HG03439 (cell line): Measurements from ENCODE around the gene C12orf42.
"Not testable (repeated sequence)": the region's sequence is repeated elsewhere in the genome, so short reads cannot be mapped to it uniquely, and the experiment has no call there.

Experiments
- ATAC-seq: cut with Tn5 transposase; IDR thresholded peaks from one replicate; pipeline ENCODE4 v1.9.1; 2021; ENCODE audit warnings: mild to moderate bottlenecking, moderate library complexity; ENCODE audit not compliant: unreplicated experiment

C12orf42 gene

DNA sequence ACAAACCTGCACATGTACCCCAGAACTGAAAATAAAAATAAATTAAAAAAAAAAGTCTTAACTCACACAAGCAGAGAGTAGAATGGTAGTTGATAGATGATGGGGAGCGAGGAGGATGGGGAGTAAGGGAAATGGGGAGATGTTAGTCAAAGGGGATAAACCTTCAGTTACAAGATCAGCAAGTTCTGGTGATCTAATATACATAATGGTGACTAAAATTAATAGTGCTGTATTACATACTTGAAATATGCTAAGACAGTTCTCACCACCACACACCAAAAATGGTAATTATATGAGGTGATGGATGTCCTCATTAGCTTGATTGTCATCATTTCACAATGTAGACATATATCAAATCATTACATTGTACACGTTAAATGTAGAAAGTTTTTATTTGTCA lies 3.2 kb upstream of the C12orf42 start:
- no peak for ATAC-seq

DNA sequence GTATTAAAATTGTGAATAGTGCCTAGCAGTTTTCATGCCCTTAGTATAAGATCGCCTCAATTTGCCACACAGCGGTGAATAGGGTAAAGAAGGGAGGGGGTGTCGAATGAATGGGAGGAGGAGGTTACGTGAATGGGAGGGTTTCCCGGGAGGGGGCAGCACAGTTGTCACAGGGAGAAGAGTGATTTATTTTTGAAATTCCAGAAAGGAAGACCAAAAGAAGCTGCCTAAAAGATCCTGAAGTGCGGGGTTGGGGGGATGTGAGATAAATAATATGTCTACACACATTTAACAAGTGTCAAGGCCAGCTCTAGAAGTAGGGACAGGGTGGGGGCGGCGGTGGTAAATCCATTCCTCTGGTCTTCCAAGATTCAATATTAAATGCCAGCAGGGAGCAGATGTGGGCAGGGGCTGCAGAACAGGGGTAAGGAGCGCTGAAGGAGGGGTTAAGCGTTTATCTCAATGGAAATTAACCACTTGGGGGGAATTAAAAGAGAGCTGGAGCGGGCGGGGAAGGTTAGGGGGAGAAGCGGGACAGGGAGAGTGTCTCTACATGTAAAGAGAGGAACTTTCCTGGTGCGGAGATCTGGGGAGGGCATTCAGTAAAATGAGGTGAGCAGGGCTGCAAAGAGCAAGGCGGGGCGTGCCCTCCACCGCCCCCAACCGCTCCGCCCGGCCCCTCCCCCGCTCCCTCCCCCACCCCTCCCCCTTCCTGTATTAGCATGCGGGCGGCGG lies 867 bp downstream of the C12orf42 start:
- ATAC-seq = no peak

DNA sequence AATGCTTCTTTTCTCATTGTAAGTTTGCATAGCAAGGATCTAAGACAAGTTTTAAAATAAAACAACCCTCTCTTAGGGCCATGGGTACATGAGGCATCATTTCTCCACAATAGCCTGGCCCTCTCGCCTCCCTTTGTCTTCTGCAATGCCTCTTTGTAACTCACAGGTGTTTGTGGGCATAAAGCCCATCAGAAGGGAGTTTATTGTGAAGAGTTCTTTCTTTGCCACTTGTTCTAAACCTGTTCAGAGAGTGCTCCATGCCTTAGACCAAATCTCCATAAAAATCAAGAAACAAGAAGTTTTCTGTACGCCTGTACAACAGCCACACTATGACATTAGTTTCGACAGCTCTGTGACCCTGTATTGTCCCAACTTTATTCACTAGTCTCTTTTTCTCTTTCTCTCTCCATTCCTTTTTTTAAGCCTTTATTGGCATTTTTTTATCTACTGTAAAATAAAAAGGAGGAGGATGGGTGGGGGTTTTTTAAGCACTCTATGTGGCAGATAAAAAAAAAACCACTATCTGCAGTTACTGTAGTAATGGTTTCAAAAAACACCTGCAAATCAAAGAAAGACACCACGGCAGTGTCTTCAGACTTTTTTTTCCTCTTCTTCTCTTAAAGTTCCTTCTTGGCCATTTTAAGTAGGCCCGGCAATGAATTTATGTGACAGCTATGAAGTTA lies 1.6 kb downstream of the C12orf42 start:
- ATAC-seq = no peak

DNA sequence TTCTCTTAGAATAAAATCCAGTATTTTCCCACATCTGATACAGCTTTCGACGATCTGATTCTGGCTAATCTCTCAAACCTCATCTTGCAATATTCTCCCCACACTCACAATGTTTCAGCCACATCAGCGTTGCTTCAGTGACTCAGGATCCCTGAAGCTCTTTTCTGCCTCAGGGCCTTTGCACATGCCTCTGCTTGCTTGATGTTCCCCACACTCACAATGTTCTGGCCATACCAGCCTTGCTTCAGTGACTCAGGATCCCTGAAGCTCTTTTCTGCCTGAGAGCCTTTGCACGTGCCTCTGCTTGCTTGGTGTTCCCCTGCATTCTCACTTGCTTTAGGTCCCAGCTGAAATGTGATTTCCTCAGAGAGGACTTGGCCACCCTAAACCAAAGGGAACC lies 2.6 kb downstream of the C12orf42 start:
- ATAC-seq = no peak

DNA sequence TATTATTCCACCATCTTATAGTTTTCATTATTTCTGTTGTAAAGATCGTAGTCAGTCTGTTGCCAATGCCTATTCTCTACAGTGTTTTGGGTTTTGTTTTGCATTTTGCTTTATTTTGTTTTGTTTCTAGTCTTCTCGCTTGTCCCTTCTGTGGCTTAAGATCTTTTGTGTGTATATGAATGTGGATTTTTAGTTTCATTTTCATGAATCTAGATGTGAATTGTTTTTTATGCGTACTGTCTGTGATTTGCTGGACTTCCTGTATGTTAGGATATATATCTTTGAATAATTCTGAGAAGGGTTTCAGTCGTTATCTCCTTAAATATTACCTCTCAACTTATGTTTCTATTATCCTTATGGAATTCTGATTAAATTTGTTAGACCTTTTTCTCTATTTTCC lies 13.4 kb downstream of the C12orf42 start:
- no peak for ATAC-seq

DNA sequence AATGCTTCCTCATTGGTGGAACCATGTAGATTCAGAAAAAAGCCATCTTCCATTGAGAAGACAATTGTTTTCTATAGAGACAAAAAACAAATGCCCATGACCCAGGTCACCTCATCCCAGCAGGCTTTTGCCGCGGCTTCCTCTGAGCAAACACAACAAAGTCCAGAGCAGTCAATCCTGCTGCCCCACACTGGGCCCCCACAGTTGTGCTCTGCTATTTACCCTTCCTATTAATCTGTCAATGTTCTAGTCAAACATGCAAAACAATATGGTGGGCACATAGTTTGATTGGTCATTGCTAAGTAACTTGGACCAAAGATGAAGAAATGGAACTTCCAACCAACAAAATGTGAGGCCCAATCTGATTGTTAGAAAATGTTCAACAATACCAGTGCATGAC lies 20.7 kb downstream of the C12orf42 start:
- no peak for ATAC-seq

DNA sequence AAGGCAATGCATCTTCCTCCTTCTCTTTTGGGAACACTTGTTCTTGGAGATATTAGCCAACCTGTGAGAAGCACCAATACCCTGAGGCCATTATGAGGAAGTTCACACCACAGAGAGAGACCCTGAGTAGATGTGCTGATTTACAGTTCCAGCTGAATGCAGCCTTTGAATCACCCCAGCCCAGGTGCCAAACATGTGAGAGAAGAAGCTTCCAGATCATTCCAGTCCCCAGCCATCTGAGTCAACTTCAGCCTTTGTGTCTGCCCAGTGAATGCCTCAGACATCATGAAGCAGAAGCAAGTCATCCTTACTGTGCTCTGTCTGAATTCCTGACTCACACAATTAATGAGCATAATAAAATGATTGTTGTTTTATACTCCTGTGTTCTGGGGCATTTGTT lies 25.1 kb downstream of the C12orf42 start:
- ATAC-seq = no peak

DNA sequence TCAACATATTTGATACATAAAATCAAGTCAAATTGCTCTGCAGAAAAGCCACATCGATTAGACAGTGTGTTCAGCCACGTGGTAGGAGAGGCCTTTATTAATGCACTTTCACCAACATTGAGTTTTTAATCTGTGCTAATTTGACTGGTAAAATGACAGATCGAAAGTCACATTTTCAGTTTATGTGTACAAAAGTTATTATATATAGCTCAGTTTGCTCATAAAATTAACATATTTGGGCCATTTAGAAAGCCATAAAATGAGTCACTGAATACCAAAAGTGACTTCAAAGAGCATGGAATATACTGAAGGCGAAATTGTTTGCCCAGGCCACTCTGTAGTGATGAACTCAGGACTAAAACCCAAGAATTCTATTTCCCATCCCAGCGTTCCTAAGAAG lies 26.0 kb downstream of the C12orf42 start:
- no peak for ATAC-seq

DNA sequence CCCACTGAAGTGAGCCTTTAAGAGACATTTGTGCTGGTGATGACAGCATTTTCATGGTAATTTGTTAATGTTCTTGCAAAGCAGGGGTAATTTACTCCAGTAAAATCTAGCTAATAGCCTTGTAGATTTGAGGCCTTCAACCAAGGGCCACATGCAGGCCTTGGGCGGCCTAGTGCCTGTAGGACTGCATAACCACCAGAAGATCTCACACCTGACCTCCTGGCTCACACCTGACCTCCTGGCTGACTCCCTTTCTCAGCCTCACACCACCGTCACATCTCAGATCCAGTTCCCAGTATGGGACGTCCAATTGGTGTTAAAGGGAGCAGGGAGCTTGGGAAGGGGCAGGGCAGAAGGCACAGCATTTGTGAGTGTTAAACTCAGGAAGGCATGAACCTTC lies 26.9 kb downstream of the C12orf42 start:
- ATAC-seq = no peak

DNA sequence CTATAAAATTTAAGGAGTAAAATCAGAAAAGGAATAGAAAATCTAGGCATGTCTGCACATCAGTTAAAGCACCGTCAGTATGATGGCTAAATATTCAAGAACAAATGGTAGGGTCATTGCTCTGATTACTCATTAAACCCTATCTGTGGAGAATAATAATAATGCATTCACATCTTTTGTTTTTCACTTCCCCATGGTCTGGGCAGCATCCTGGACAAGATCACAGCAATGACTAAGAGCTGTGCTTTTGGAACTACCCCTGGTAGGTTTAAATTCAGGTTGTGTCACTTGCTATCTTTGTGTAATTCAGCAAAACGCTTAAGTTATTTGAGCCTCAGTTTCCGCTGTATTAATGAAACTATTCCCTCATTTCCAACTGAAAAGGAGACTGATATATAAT lies 33.1 kb downstream of the C12orf42 start:
- peak; percentile 83 for ATAC-seq

DNA sequence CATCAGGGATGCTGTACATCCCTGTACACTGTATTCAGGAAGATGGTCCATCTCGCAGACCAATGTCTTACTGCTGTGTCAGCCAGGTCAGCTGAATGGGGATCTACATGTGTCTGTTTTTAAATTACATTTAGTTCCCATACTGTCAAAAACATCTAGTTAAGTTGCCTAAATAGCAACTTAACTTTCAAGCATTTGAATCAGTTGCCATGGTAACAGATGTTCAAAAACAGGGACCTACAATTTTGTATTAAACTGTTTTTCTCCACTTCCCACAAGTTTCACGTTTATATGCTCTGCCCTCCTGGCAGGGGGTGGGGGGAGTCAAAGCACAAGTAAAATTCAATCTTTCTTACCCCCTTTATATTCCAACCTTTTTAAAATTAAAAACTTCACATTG lies 38.3 kb downstream of the C12orf42 start:
- ATAC-seq = no peak

DNA sequence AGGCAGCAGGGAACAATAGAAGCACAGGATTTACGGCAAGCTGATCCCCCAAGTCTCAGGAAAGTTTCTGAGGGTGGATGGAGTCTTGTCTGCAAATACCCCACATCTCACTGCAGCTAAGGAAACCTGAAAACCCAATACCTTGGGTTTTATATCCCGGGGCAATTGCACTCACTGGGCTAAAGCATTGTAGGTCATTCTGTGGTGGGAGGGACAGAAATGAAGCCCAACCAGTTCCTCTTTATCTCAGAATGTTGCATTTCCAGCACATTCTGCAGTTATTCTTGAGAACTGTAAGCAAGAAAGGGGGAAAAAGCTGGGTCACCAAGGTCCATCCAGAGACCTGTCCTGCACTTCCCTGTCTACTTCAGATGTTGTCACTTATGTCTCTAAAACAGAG lies 39.8 kb downstream of the C12orf42 start:
- no peak for ATAC-seq

DNA sequence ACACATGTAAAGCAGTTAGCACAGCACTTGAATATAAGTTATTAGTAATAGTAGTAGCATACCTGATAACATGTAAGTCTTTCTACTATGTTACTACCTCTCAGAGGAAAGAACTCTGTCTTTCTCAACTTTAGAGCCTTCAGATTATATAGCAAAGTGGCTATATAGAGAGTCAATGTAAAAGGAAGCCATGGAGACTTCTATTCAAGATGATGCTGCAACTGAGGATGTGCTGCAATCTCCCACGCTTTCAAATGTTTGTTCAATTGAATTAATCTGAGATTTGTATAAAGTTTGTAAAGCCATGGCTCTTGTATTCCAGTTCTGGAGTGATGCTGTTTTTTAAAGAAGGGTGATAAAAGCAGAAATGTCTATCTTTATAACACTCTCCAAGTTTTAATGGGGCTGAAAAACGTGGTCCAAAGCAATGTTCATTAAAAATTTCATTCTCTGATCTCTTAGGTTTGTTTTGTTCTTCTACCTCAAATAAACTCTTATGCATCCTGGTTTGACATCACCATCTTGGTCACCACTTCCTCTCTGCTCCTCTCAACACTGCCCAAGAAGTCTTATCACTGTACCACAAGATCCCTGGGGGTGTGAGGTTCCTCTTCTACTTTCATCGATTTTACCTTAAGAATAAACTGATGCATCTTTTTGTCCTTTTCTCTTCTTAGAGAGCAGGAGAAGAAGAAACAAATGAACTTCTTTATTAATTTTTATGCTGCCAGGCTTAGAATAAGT lies 40.6 kb downstream of the C12orf42 start:
- ATAC-seq = no peak

DNA sequence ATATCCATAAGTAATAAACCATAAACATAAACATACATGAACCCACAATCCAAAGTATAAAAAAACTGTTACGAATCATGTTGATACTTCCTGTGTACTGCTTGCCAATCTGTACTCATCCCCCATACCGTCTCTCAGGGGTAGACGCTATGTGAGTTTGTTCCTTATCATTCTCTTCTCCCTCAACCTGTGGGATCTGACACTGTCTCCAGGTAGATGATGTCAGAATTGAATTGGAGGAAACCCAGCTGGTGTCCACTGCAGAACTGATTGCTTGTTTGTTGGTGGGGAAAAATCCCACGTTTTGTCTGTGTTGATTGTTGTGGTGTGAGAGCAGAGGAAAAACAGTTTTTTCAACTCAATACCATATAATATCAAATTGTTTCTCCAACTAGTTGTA lies 50.8 kb downstream of the C12orf42 start:
- ATAC-seq = no peak

DNA sequence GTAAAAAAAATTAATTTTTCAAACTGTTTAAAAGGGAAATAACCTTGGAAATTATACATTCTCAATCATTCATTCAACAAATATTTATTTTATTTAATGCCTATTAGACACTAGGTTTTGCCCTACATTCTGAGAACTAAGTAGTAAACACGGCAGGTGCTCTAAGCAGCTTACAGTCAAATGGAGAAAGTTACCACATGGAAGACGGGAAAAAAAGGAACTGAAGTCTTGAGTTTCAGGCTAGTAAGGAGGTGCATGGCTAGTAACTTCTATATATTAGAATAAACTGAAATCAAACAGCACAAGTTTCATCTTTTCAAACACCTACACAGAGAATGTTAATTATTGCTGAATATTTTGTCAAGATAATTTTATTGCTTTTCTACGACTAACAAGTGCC lies 52.9 kb downstream of the C12orf42 start:
- ATAC-seq = no peak

DNA sequence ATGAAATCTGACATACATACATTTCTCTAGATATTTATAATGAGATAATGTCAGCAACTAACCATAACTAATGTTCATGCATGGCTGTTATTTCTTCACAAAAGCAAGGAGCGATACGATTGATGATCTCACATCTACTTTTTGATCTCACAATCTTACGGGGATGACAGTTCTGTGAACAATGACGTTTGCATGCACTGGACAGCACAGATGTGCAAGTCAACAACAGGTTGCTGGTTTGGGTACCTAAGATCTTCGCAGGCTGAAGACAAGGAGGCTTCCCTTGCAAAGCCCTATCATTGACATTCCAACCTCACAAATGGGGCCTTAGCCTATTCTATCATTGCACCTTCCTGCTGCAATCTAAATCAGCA lies 53.6 kb downstream of the C12orf42 start:
- ATAC-seq = peak; percentile 21

DNA sequence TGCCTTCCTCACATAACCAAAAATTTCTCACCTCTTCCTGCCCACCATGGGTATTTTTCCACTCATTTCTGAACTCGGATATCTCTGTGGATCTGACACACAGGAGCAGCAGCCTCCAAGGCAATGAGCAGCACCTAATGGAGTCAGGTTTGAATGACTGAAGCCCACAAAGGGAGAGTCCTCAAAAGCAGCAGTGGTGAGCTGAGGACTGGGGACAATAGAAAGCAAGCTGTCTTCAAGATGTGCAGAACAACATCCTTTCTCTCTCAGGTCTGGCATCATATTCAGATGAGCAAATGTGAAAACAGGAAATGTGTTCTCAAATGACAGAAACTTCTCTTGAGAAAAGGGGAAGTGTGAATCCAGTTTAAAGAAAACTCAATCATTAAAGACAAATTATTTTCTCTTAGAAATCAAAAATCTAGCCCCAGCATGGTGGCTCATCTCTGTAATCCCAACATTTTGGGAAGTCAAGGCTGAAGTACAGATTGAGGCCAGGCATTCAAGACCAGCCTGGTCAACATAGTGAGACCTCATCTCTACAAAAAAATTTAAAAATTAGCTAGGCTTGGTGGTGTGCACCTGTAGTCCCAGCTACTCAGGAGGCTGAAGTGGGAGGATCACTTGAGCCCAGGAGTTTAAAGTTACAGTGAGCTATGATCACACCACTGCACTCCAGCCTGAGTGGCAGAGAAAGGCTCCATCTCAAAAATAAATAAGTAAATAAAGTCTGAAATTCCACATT lies 54.2 kb downstream of the C12orf42 start:
- peak; percentile 97 for ATAC-seq

DNA sequence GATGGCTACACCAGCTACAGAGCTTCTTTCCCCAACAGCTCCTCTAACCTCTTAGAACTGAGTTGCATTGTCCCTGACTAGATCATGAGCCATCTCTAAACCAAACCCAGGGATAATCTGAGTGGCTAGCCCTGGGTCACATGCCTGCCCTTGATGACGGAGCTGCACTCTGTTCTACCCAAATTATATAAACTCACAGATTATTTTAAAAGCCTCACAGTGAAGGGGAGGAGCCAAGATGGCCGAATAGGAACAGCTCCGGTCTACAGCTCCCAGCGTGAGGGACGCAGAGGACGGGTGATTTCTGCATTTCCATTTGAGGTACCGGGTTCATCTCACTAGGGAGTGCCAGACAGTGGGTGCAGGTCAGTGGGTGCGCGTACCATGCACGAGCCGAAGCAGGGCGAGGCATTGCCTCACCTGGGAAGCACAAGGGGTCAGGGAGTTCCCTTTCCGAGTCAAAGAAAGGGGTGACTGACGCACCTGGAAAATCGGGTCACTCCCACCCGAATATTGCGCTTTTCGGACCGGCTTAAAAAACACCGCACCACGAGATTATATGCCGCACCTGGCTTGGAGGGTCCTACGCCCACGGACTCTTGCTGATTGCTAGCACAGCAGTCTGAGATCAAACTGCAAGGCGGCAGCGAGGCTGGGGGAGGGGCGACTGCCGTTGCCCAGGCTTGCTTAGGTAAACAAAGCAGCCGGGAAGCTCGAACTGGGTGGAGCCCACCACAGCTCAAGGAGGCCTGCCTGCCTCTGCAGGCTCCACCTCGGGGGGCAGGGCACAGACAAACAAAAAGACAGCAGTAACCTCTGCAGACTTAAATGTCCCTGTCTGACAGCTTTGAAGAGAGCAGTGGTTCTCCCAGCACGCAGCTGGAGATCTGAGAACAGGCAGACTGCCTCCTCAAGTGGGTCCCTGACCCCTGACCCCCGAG lies 61.3 kb downstream of the C12orf42 start:
- not testable (repeated sequence) for ATAC-seq

DNA sequence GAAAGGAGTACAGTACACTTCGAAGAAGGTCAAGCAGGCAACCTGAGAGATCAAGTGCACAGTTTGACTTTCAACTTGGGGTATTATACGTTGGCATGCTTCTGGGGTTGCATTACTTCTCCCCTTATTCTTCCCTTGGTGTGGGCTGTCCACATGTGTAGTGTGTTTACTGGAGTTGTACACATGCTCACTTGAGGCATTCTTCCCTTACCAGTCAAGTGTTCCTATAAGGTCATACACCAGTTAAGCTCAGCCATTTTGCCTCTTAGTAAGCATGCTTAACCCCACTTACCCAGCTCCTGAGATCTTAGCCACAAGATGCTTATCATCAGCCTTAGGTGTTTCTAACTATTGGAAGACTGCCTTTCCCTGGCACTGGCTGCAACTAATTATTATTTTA lies 63.8 kb downstream of the C12orf42 start:
- no peak for ATAC-seq

DNA sequence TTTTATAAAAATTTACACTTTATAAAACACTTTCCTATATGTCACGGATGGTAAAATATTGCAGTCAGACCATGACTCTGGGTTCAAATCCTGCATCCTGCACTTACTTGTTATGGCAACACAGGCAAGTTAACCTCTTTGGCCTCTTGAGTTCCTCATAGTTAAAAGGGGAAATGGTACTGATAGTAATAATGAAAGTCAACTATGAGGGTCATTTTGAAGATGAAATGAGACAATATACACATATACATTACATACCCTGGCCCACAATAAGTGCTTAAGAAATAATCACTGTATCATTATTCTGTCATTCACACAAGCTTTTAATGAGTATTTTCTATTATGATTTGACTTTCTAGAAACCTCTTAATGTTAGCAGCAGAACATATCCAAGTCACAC lies 64.4 kb downstream of the C12orf42 start:
- ATAC-seq = no peak
